ENCODE data around the gene NUBPL.

GRCh38 chr14:31668348-31668747 lies 107.1 kb downstream of the NUBPL start:
- TF ChIP-seq CTCF (IDR thresholded peaks at IDR 0.05) (no peak), POLR2A (IDR thresholded peaks at IDR 0.05) (no peak)

Measured in adrenal gland (tissue), 5 donors.